ENCODE results near the gene ABI3.
A peak's percentile ranks its signal among the peaks of the same experiment; 100 is the strongest.

The ABI3 gene

DNA sequence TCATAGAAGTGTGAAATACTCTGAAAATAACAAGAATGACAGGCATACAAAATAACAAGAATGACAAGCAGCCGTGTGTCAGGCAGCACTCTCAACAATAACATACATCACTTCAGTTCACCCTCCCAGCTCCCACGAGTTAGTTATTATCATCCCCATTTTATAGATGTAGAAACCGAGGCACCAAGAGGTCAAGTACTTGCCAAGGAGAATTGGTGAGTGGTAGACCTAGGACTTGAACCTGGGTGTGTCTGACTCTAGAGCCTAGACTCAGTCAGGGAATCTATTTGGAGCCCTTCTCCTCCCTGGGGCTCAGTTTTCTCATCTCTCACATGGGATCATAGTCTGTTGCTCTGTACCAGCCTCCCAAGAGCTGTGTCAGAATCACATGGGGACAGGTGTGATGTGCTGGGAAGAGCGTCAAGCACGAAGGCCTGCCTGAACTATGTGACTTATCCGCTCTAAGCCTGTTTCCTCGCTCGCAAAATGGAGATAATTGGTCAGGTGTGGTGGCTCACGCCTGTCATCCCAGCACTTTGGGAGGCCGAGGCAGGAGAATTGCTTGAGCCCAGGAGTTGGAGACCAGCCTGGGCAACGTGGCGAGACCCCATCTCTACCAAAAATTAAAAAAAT is 39.5 kb downstream of the ABI3 start:
- DNase-seq (ENCODE audit: low read depth in 2 of 2), result no peak
- H3K4me3 ChIP-seq (replicated peaks in 1 of 2; ENCODE audit: low read depth in 2 of 2, low read length in 2 of 2), result no peak overlapping the region
- TF ChIP-seq, protein P1, sequence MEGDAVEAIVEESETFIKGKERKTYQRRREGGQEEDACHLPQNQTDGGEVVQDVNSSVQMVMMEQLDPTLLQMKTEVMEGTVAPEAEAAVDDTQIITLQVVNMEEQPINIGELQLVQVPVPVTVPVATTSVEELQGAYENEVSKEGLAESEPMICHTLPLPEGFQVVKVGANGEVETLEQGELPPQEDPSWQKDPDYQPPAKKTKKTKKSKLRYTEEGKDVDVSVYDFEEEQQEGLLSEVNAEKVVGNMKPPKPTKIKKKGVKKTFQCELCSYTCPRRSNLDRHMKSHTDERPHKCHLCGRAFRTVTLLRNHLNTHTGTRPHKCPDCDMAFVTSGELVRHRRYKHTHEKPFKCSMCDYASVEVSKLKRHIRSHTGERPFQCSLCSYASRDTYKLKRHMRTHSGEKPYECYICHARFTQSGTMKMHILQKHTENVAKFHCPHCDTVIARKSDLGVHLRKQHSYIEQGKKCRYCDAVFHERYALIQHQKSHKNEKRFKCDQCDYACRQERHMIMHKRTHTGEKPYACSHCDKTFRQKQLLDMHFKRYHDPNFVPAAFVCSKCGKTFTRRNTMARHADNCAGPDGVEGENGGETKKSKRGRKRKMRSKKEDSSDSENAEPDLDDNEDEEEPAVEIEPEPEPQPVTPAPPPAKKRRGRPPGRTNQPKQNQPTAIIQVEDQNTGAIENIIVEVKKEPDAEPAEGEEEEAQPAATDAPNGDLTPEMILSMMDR (IDR thresholded peaks at IDR 0.05; ENCODE audit: low read depth, low read length), result no peak

DNA sequence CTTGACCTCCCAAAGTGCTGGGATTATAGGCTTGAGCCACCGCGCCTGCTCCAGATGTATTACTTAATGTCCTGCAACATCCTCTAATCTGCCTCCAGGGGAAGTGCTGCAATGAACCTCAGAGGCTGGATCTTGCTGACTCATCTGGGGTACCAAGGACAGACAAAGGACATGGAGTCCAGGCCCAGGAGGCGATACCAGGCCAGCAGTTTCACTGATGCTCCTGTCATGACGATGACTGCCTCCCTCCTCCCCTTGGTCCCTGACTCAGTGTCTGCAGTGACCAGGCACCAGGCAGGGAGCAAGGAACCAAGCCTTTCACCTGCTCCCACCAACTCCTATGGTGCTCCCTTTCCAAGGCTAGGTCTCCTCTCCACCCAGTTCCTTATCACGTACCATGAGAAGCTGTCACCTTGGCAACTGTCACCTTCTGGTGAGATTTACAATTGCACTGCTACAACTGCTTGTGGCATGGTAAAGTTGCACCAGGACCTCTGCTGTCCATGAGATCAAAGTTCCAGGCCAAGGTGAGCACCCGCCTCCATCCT is 41.7 kb downstream of the ABI3 start:
- no peak overlapping the region for H3K4me3 ChIP-seq (replicated peaks in 1 of 2; ENCODE audit: low read depth in 2 of 2, low read length in 2 of 2)
- TF ChIP-seq, protein P1 (IDR thresholded peaks at IDR 0.05; ENCODE audit: low read depth, low read length), result no peak
- peak; percentile 42 to 62 for DNase-seq (ENCODE audit: low read depth in 2 of 2)

DNA sequence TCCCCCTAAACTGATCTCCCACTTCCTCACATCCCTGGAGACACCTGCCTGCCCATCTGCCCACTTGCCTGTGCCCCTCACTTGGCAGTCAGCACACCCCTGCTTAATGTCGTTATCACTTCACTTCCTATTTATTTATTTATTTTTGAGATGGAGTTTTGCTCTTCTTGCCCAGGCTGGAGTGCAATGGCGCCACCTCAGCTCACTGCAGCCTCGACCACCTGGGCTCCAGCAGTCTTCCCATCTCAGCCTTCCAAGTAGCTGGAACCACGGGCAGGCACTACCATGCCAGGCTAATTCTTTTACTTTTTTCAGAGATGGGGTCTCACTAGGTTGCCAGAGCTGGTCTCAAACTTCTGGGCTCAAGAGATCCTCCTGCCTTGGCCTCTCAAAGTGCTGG is 43.6 kb downstream of the ABI3 start:
- no peak for DNase-seq (ENCODE audit: low read depth in 2 of 2)
- H3K4me3 ChIP-seq (replicated peaks in 1 of 2; ENCODE audit: low read depth in 2 of 2, low read length in 2 of 2), result no peak overlapping the region

DNA sequence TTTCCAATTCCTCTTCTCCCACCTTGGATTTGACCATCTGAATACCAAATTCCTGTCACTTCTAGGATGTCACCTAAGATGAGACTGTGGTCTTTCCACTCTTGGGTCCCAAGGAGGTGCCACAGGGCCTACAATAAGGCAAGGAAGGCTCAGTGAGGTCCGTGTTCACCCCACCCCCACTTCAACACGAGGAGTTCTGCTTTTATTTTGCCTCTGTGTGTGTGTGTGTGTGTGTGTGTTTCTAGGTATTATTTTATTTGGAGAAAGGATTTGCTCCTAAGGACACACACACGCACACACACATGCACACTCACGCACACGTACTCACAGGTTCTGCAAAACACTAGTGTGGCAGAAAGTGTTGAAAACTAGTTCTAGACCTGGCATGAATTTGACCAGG is 44.6 kb downstream of the ABI3 start:
- DNase-seq (ENCODE audit: low read depth in 2 of 2), result no peak
- TF ChIP-seq, protein P1 (IDR thresholded peaks at IDR 0.05; ENCODE audit: low read depth, low read length), result no peak
- no peak overlapping the region for H3K4me3 ChIP-seq (replicated peaks in 1 of 2; ENCODE audit: low read depth in 2 of 2, low read length in 2 of 2)

More for the DNA sequence above, 43.6 kb downstream of the ABI3 start:
- TF ChIP-seq, protein P1 (IDR thresholded peaks at IDR 0.05; ENCODE audit: low read depth, low read length), result no peak

DNA sequence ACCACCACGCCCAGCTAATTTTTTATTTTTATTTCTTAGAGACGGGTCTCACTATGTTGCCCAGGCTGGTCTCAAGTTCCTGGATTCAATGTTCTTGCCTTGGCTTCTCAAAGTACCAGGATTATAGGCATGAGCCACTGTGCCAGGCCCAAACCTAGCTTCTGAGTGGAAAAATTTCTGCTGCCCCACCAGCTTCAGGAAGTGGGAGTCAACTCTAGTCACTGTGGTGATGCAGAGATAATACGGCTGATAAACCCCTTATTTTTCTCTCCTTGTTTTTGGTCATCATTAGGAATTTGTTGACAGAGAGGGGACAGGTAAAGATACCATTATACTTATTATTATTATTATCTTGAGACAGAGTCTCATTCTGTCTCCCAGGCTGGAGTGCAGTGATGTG is 47.9 kb downstream of the ABI3 start:
- TF ChIP-seq, protein P1 (IDR thresholded peaks at IDR 0.05; ENCODE audit: low read depth, low read length), result no peak
- DNase-seq (ENCODE audit: low read depth in 2 of 2), result no peak
- no peak overlapping the region for H3K4me3 ChIP-seq (replicated peaks in 1 of 2; ENCODE audit: low read depth in 2 of 2, low read length in 2 of 2)

DNA sequence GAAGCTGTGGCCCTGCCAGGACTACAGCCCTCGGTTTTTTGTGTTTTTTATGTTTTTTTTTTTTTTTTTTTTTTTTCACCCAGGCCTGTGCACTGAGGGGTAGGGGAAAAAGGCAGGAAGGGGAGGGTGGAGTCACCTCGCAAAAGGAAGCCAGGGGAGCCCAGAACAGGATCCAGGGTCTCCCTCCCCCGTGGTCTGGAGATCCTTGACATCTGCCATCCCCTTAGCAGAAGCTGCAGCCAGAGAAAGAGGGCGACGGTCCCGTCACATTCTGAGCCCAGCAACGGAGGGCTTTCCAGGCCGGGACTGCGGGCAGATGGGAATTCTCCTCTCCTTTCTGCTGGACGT is 49.1 kb downstream of the ABI3 start:
- TF ChIP-seq, protein P1 (IDR thresholded peaks at IDR 0.05; ENCODE audit: low read depth, low read length), result no peak
- peak overlapping the region; percentile 45 to 48 for H3K4me3 ChIP-seq (replicated peaks in 1 of 2; ENCODE audit: low read depth in 2 of 2, low read length in 2 of 2)
- DNase-seq (ENCODE audit: low read depth in 2 of 2), result no peak

All from cardiac fibroblast (primary cell).